Fibroblast of villous mesenchyme (primary cell): Measurements from ENCODE around the gene UBE3C. TPM values are rescaled to one million over a fixed set of nuclear protein-coding genes. Genes with fewer than 3 reads are reported as not detected.
"Not testable (repeated sequence)": the region's sequence is repeated elsewhere in the genome, so short reads cannot be mapped to it uniquely, and the experiment has no call there.

Experiments
- DNase-seq: peaks from one replicate; pipeline ENCODE4 v3.0.0-alpha.2; 2010; ENCODE audit warnings: low read depth
- H3K4me3 ChIP-seq: 2 replicates; pipeline ENCODE4 v1.5.1; 2011; ENCODE audit warnings: low read depth, mild to moderate bottlenecking, low read length
- total RNA-seq: library from RNA; depleted of rRNA; stranded (reverse); fragments of >200 nt; gene quantifications from 2 replicates; pipeline ENCODE4 v1.2.3, GENCODE V29; 2012
- TF ChIP-seq, protein P1 (sequence below): IDR thresholded peaks from 2 replicates; pipeline ENCODE4 v1.5.1; 2012; ENCODE audit warnings: low read depth, mild to moderate bottlenecking, low read length; ENCODE audit not compliant: insufficient read depth

UBE3C gene
- 92.8 and 150 TPM in 2 replicates for total RNA-seq

DNA sequence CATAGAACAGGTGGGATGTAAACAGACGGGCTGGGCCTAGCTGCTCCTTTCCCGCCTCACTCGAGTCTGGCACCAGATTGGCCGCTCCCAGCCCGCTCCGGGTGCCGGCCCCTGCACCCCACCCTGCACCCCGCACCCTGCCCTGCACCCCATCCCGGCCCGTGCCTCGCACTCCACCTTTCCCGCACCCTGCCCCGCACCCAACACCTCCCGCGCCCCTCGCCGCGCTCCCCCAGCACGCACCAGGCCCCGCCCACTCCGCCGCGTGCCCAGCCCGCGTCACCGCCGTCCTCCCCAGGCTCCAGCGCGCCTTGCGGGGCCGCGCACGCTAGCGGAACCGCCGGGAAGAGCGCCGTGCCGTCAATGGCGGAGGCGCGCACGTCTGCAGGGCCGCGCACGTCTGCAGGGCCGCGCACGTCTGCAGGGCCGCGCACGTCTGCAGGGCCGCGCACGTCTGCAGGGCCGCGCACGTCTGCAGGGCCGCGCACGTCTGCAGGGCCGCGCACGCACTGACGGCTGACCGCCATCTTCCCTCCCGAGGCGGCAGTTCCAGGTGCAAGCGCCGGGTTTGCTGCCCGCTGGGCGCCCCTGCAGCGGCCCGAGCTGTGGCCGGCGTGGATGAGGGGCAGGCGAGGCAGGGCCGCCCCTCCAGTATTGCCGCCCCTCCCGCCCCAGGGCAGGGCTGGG, at the start of gene UBE3C:
Gene UBE3C, plus strand, starts transcription at position 503 of the 687 bp plus-strand sequence. CDS start 347 bp downstream, outside the sequence.
- H3K4me3 ChIP-seq, result peak within 1 kb of the TSS; percentile 86
- TF ChIP-seq, protein P1, sequence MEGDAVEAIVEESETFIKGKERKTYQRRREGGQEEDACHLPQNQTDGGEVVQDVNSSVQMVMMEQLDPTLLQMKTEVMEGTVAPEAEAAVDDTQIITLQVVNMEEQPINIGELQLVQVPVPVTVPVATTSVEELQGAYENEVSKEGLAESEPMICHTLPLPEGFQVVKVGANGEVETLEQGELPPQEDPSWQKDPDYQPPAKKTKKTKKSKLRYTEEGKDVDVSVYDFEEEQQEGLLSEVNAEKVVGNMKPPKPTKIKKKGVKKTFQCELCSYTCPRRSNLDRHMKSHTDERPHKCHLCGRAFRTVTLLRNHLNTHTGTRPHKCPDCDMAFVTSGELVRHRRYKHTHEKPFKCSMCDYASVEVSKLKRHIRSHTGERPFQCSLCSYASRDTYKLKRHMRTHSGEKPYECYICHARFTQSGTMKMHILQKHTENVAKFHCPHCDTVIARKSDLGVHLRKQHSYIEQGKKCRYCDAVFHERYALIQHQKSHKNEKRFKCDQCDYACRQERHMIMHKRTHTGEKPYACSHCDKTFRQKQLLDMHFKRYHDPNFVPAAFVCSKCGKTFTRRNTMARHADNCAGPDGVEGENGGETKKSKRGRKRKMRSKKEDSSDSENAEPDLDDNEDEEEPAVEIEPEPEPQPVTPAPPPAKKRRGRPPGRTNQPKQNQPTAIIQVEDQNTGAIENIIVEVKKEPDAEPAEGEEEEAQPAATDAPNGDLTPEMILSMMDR, result no peak
- DNase-seq, result peak; percentile 91

DNA sequence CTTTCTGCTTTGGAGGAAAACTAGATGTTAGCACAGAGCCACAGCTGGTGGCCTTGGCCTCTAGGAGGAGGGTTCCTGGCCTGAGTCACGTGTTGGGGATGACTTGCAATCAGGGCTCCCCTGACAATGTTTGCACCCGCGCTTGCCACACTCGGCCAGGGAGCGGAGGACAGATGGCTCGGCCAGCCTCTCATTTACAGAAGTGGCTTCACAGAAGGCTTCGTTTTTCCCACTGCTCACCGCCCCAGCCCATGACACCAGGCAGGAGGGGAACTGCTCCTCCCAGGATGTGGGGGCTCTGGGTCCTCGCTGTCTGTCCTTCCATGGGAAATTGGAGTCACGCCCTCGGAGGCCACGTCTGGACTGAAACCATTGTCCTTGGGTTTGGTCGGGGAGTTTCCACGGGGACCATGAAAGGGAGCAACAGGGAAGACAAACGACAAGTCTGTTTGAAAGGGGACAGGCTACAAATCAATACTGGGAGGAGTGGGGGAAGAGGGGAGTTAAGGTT, 49.6 kb upstream of the UBE3C start:
- TF ChIP-seq, protein P1, result no peak
- H3K4me3 ChIP-seq, result no peak overlapping the region
- DNase-seq, result no peak

DNA sequence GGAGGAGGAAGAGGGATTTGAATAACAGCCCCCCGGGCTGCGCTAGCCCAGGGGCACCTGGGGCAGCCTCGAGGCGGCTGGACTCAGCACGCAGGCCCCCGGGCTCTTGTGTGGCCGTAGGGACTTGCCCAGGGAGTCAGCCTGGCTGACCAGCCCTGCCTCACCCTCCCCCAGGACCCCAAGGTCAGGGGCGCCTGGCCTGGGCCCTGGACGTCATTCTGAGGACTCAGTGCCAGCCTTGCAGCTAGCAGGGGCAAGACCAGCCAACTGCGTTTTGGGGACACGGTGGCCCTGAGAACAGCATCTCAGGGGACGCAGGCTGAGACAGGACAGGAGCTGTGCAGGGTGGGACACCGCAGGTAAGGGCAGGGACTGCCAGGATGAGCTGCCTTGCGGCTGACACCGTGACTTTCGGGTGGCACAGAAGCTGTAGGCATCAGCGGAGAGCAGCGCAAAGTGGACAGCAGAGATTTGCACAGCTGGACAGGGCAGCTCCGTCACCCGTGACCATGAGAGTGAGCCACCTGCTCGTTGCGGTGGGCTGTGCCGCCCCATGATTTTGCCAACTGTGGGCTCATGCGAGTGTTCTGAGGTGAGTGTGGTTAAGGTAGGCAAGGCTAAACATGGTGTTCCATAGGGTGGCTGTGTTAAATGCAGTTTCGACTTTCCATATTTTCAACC, 48.1 kb upstream of the UBE3C start:
- DNase-seq, result no peak
- no peak overlapping the region for H3K4me3 ChIP-seq
- TF ChIP-seq, protein P1, result no peak

DNA sequence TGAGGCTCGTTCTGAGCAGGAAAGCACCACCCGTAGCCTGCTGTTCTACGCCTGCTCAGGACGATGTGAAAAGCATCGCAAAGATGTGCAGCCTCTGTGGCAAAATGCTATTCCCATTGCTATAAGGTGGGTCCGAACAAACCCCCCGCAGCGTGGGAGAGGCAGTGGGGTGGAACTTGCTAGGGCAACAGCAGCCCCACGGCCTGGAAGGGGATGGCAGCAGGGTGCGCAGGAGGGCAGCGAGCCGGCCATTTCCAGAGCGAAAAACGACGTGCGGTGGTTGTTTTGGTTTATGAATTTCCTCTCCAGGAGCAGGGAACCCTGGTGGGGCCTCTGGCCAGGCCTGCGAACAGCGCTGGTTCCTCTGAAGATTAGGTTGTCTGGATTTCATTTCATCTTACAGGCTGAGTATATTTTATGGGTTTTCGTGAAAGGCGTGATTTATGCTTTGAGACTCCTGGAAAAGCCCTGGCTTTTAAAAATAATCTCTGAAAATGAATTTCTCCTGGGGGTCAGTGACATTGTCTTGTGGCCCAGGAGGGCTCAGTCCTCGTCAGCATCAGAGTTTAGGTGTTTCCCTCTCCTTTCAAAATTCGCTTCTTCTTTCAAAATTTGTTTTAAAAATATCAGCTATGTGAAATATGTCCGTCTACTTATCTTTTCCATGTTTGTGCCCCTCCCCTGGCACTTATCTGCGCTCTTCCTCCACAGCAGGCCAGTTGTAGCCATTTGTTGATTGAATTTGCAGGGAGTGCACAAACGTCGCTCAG, 42.3 kb upstream of the UBE3C start:
- peak overlapping the region; percentile 6 for H3K4me3 ChIP-seq
- DNase-seq, result peak; percentile 47
- TF ChIP-seq, protein P1, result no peak

DNA sequence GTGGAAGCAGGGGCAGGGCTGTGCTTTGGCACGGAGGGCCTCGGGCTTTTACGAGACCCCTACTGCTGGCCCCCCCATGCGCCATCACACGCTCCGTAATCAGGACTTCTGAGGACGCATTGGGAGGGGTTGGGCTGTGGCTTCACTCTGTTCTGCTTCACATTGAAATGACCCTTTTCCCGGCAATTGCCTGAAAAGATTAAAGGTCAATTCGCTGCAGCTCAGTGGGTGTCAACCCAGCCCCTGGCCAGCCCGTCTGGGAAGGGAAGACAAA, 41.7 kb upstream of the UBE3C start:
- DNase-seq, result no peak
- TF ChIP-seq, protein P1, result no peak
- H3K4me3 ChIP-seq, result no peak overlapping the region

DNA sequence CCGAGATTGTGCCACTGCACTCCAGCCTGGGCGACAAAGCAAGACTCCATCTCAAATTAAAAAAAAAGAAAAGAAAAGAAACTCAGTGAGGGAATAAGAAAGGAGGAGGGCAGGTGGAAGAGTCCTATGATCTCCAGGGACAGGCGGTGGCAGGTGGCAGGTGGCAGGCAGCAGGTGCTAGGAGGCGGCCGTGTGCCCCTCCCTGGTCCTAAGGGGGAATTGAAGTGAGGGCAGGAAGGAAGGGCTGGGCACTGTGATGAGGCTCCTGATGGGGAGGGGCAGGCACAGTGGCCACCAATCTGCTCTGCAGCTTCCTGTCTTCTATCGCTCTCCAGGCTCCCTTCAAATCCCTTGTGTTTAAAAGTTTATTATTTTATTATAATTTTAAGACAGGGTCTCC, 41.2 kb upstream of the UBE3C start:
- no peak for DNase-seq
- TF ChIP-seq, protein P1, result no peak
- H3K4me3 ChIP-seq, result no peak overlapping the region

DNA sequence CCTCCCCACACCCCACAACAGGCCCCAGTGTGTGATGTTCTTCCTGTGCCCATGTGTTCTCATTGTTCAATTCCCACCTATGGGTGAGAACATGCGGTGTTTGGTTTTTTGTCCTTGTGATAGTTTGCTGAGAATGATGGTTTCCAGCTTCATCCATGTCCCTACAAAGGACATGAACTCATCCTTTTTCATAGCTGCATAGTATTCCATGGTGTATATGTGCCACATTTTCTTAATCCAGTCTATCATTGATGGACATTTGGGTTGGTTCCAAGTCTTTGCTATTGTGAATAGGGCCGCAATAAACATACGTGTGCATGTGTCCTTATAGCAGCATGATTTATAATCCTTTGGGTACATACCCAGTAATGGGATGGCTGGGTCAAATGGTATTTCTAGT, 38.7 kb upstream of the UBE3C start:
- not testable (repeated sequence) for H3K4me3 ChIP-seq, DNase-seq

DNA sequence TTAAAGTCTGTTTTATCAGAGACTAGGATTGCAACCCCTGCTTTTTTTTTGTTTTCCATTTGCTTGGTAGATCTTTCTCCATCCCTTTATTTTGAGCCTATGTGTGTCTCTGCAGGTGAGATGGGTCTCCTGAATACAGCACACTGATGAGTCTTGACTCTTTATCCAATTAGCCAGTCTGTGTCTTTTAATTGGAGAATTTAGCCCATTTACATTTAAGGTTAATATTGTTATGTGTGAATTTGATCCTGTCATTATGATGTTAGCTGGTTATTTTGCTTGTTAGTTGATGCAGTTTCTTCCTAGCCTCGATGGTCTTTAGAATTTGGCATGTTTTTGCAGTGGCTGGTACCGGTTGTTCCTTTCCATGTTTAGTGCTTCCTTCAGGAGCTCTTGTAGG, 35.1 kb upstream of the UBE3C start:
- H3K4me3 ChIP-seq, DNase-seq: not testable (repeated sequence)
